DMS114 treated with DMSO at 0.1 percent for 48 hours (cell line): ENCODE measurements around the gene ZNF431.
"Not testable (repeated sequence)": the region's sequence is repeated elsewhere in the genome, so short reads cannot be mapped to it uniquely, and the experiment has no call there.

Source experiments
- DNase-seq: peaks from one replicate; lab custom pipeline; 2025; ENCODE audit not compliant: unreplicated experiment; lab: John Stamatoyannopoulos, UW

The ZNF431 gene

GRCh38 chr19:21141787-21142464 is at the start of gene ZNF431:
TSS of gene ZNF431 (plus strand) at chr19:21142040. CDS start at chr19:21142184, 144 bp downstream.
- DNase-seq: peak; percentile 93

GRCh38 chr19:21092109-21092508 is 49.7 kb upstream of the ZNF431 start:
- no peak for DNase-seq

GRCh38 chr19:21094347-21095025 is 47.4 kb upstream of the ZNF431 start:
- no peak for DNase-seq

- no peak for DNase-seq
These were observed 43.5 kb upstream of the ZNF431 start for GRCh38 chr19:21098291-21098690.

- no peak for DNase-seq
These were observed 40.2 kb upstream of the ZNF431 start for GRCh38 chr19:21101521-21102242.

- DNase-seq: no peak
These were observed 32.7 kb upstream of the ZNF431 start for GRCh38 chr19:21109116-21109515.

GRCh38 chr19:21110183-21110582 is 31.7 kb upstream of the ZNF431 start:
- no peak for DNase-seq

- DNase-seq: no peak
These were observed 26.4 kb upstream of the ZNF431 start for GRCh38 chr19:21115430-21115829.

GRCh38 chr19:21117041-21117907 is 24.6 kb upstream of the ZNF431 start:
- no peak for DNase-seq

- no peak for DNase-seq
These were observed 15.8 kb upstream of the ZNF431 start for GRCh38 chr19:21126078-21126477.

- no peak for DNase-seq
These were observed 14.8 kb upstream of the ZNF431 start for GRCh38 chr19:21127001-21127400.

GRCh38 chr19:21127898-21128297 is 13.9 kb upstream of the ZNF431 start:
- no peak for DNase-seq

GRCh38 chr19:21128901-21129698 is 12.7 kb upstream of the ZNF431 start:
- DNase-seq: no peak

GRCh38 chr19:21130097-21130775 is 11.6 kb upstream of the ZNF431 start:
- DNase-seq: no peak

GRCh38 chr19:21133633-21134032 is 8.2 kb upstream of the ZNF431 start:
- DNase-seq: no peak

GRCh38 chr19:21134934-21135366 is 6.9 kb upstream of the ZNF431 start:
- no peak for DNase-seq

GRCh38 chr19:21135433-21135832 is 6.4 kb upstream of the ZNF431 start:
- no peak for DNase-seq

GRCh38 chr19:21138130-21138529 is 3.7 kb upstream of the ZNF431 start:
- no peak for DNase-seq

GRCh38 chr19:21141006-21141405 is 834 bp upstream of the ZNF431 start:
- not testable (repeated sequence) for DNase-seq

- no peak for DNase-seq
These were observed 1.6 kb downstream of the ZNF431 start for GRCh38 chr19:21143428-21143827.
